ENCODE data around the gene NLRP5. TPM values are rescaled to one million over a fixed set of nuclear protein-coding genes. Genes with fewer than 3 reads are reported as not detected.

NLRP5 gene
- total RNA-seq, 2 experiments from 2014 or later: not detected

- Mint-ChIP-seq H3K36me3 (ENCODE audit: low read depth) (peaks cover 7% of the 10 kb centered on the region), H3K9me3 (no peaks in the 10 kb centered on the region), H3K27ac (no peak overlapping the region), H3K27me3 (peaks cover 5% of the 10 kb centered on the region), H3K4me3 (no peak overlapping the region), H3K4me1 (peaks cover 10% of the 10 kb centered on the region)
- ChIA-PET POLR2A (no interaction called here), CTCF (no interaction called here)
- DNase-seq: no peak
These were observed 98.4 kb downstream of the NLRP5 start for GRCh38 chr19:56084835-56085536.

GRCh38 chr19:56085571-56086275, 99.1 kb downstream of the NLRP5 start:
- Mint-ChIP-seq H3K4me1 (peaks cover 8% of the 10 kb centered on the region), H3K4me3 (no peak overlapping the region), H3K36me3 (ENCODE audit: low read depth) (peaks cover 8% of the 10 kb centered on the region), H3K9me3 (no peaks in the 10 kb centered on the region), H3K27ac (no peak overlapping the region), H3K27me3 (peaks cover 5% of the 10 kb centered on the region)
- CTCF ChIA-PET: no interaction called here
- no peak for DNase-seq
- POLR2A ChIA-PET: no interaction called here

DNA sequence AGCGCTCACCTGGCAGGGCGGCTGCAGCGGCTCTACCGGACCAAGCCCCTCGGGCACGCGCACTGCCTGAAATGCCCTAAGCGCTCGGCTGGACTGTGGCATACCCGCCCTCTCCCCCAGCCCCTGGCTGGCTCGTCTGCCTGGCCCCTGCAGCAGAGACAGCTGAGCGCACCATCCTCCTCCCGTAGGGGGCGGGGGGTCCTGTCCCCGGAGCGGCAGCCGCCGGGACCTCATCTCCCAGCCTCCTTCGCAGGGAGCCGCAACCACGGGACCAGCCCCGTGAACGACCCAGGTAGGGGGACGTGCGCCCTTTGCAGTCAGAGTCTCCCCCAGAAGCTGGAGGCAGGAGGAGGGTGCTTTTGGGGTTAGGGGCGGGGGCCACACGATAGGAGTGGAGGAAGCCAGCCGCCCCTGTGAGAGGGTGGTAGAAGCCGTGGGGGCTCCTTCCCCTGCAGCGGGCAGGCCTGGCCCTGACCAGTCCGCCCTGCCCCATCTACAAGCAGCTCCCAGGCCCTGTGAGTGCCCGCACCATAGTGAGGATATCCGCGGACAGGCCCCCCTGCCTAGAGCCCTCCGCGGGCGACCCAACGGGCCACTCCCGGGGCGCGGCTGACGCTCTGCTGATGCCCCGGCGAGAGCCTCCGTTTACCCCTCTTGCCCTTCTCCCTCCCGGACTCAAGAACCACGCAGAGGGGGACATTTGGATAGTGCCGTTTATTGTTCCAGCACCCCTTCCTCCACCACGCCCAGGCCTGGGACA, 100.3 kb downstream of the NLRP5 start:
- no peak overlapping the region for H3K27ac Mint-ChIP-seq
- H3K36me3 Mint-ChIP-seq (ENCODE audit: low read depth): peaks cover 8% of the 10 kb centered on the region
- ChIA-PET CTCF (no interaction called here), POLR2A (no interaction called here)
- H3K4me3 Mint-ChIP-seq: no peak overlapping the region
- H3K9me3 Mint-ChIP-seq: no peaks in the 10 kb centered on the region
- no peaks in the 10 kb centered on the region for H3K27me3 Mint-ChIP-seq
- no peaks in the 10 kb centered on the region for H3K4me1 Mint-ChIP-seq
- no peak for DNase-seq

DNA sequence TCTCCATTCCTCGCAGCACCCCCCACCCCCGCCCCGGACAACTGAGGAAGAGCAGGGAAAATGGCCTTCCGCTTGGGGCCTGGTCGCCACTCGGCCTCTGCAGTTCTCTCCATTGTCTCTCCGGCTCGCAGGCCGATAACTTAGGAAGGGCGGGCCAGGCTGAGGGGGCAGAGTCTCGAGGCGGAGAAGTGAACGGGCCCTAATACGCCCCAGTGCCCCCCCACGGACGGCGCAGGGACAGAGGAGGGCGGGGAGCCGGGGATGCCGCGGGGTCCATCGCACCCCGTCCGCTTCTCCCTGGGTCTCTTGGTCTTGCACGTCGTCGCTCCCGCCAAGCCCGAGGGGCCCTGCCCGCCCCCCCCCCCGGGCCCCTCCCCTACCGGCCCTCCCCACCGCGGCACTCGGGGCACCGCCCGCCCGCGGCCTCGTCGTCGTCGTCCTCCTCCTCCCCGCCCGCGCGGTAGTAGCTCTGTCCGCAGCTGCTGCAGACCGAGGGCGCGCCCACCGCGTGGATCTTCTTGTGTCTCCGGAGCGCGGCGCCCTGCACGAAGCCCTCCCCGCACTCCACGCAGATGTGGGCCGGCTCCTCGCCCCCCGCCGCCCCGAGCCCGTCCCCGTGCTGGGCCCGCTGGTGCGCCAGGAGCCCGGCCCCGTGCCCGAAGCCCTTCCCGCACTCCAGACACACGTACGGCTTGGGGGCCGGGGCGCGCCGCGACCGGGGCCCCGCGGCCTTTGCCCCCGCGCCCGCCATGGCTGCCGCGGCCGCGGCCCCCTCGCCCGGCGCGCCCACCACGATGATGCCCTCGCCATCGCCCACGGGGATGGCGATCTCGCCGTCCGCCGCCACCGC, 101.3 kb downstream of the NLRP5 start:
- no peak overlapping the region for H3K4me3 Mint-ChIP-seq
- H3K36me3 Mint-ChIP-seq (ENCODE audit: low read depth): peaks cover 10% of the 10 kb centered on the region
- H3K9me3 Mint-ChIP-seq: peaks cover 2% of the 10 kb centered on the region
- POLR2A ChIA-PET: no interaction called here
- CTCF ChIA-PET: interaction anchor here (0.6 kb wide), 1 partner anchor 241 kb away, joined by 3 read pairs; no protein-coding TSS in a partner anchor
- H3K27ac Mint-ChIP-seq: no peak overlapping the region
- DNase-seq: no peak
- H3K27me3 Mint-ChIP-seq: no peaks in the 10 kb centered on the region
- H3K4me1 Mint-ChIP-seq: no peaks in the 10 kb centered on the region

DNA sequence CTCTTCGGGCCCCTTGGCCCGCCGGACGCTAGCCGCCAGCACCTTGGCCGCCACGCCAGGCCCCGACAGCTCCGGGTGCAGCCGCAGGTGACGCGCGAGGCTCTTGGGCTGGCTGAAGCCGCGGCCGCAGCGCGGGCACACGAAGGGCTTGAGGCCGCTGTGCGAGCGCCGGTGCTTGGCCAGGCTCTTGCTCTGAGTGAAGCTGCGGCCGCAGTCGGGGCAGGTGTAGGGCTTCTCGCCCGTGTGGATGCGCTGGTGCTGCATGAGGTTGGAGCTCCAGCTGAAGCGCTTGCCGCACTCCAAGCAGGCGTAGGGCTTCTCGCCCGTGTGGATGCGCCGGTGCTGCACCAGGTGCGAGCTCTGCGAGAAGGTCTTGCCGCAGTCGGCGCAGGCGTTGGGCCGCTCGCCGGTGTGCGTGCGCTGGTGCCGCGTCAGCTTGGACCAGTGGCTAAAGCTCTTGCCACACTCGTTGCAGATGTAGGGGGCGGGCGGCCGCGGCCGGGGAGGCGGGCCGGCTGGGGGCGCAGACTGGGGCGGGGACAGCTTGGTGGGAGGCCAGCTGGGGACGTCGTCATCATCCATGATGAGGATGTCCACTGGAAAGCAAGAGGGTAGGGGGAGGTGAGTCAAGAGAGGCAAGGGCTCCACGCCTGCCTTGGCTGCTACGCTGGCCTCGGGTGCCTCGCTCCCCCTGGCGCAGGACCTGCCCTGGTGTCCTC, 102.1 kb downstream of the NLRP5 start:
- Mint-ChIP-seq H3K4me3 (no peak overlapping the region), H3K27me3 (no peaks in the 10 kb centered on the region), H3K9me3 (peaks cover 8% of the 10 kb centered on the region), H3K27ac (no peak overlapping the region), H3K4me1 (no peaks in the 10 kb centered on the region), H3K36me3 (ENCODE audit: low read depth) (peaks cover 18% of the 10 kb centered on the region)
- DNase-seq: no peak
- ChIA-PET CTCF (interaction anchor here (0.6 to 1.5 kb wide), 2 partner anchors 8 to 240 kb away, joined by 3 to 5 read pairs; no protein-coding TSS in a partner anchor), POLR2A (no interaction called here)

- ChIA-PET CTCF (interaction anchor here (1.5 kb wide), 1 partner anchor 8 kb away, joined by 5 read pairs; no protein-coding TSS in a partner anchor), POLR2A (no interaction called here)
- H3K4me1 Mint-ChIP-seq: no peaks in the 10 kb centered on the region
- no peak for DNase-seq
- H3K36me3 Mint-ChIP-seq (ENCODE audit: low read depth): peaks cover 22% of the 10 kb centered on the region
- H3K27ac Mint-ChIP-seq: no peak overlapping the region
- no peak overlapping the region for H3K4me3 Mint-ChIP-seq
- H3K9me3 Mint-ChIP-seq: peaks cover 9% of the 10 kb centered on the region
- H3K27me3 Mint-ChIP-seq: no peaks in the 10 kb centered on the region
These were observed 102.8 kb downstream of the NLRP5 start for GRCh38 chr19:56089344-56089743.

GRCh38 chr19:56091066-56091490, 104.5 kb downstream of the NLRP5 start:
- Mint-ChIP-seq H3K27me3 (no peaks in the 10 kb centered on the region), H3K36me3 (ENCODE audit: low read depth) (peaks cover 33% of the 10 kb centered on the region), H3K4me3 (no peak overlapping the region), H3K27ac (no peak overlapping the region), H3K4me1 (no peaks in the 10 kb centered on the region), H3K9me3 (peaks cover 9% of the 10 kb centered on the region)
- no peak for DNase-seq
- ChIA-PET CTCF (interaction anchor here (0.8 to 0.9 kb wide), 3 partner anchors 12 to 25 kb away, joined by 3 read pairs; no protein-coding TSS in a partner anchor), POLR2A (no interaction called here)

- Mint-ChIP-seq H3K27me3 (no peaks in the 10 kb centered on the region), H3K4me1 (no peaks in the 10 kb centered on the region), H3K27ac (no peak overlapping the region), H3K36me3 (ENCODE audit: low read depth) (peaks cover 33% of the 10 kb centered on the region), H3K4me3 (no peak overlapping the region), H3K9me3 (peaks cover 9% of the 10 kb centered on the region)
- DNase-seq: no peak
- CTCF ChIA-PET: interaction anchor here (0.8 kb wide), 1 partner anchor 13 kb away, joined by 3 read pairs; no protein-coding TSS in a partner anchor
- POLR2A ChIA-PET: no interaction called here
These were observed 105.4 kb downstream of the NLRP5 start for GRCh38 chr19:56091751-56092546.

GRCh38 chr19:56092685-56093631, 106.4 kb downstream of the NLRP5 start:
- Mint-ChIP-seq H3K27ac (no peak overlapping the region), H3K27me3 (no peaks in the 10 kb centered on the region), H3K4me1 (no peaks in the 10 kb centered on the region), H3K9me3 (peaks cover 9% of the 10 kb centered on the region), H3K4me3 (no peak overlapping the region), H3K36me3 (ENCODE audit: low read depth) (peaks cover 33% of the 10 kb centered on the region)
- POLR2A ChIA-PET: no interaction called here
- no peak for DNase-seq
- CTCF ChIA-PET: no interaction called here

GRCh38 chr19:56094449-56094848, 107.9 kb downstream of the NLRP5 start:
- POLR2A ChIA-PET: no interaction called here
- CTCF ChIA-PET: no interaction called here
- no peak overlapping the region for H3K4me3 Mint-ChIP-seq
- peaks cover 28% of the 10 kb centered on the region for H3K36me3 Mint-ChIP-seq (ENCODE audit: low read depth)
- H3K9me3 Mint-ChIP-seq: peaks cover 9% of the 10 kb centered on the region
- no peaks in the 10 kb centered on the region for H3K27me3 Mint-ChIP-seq
- no peaks in the 10 kb centered on the region for H3K4me1 Mint-ChIP-seq
- no peak for DNase-seq
- no peak overlapping the region for H3K27ac Mint-ChIP-seq
